ENCODE results near the gene CLSTN3. TPM values are rescaled to one million over a fixed set of nuclear protein-coding genes. Genes with fewer than 3 reads are reported as not detected.
"Not testable (repeated sequence)": the region's sequence is repeated elsewhere in the genome, so short reads cannot be mapped to it uniquely, and the experiment has no call there.

The CLSTN3 gene
- total RNA-seq, 1 donor from 2014 or later, result 50.8 TPM

- Mint-ChIP-seq H3K4me3 (no peak overlapping the region), H3K36me3 (ENCODE audit: low read depth) (peaks cover 6% of the 10 kb centered on the region), H3K4me1 (ENCODE audit: low read depth) (no peaks in the 10 kb centered on the region), H3K9me3 (peaks cover 7% of the 10 kb centered on the region), H3K27ac (no peak overlapping the region), H3K27me3 (ENCODE audit: insufficient read depth) (peaks cover 11% of the 10 kb centered on the region)
- DNase-seq (ENCODE audit: low spot score), result no peak
- intact Hi-C loops (cut with micrococcal nuclease), result no loop called here
Measured at GRCh38 chr12:7161327-7161726, 31.2 kb downstream of the CLSTN3 start.

- Mint-ChIP-seq H3K27me3 (ENCODE audit: insufficient read depth) (peaks cover 11% of the 10 kb centered on the region), H3K9me3 (peaks cover 12% of the 10 kb centered on the region), H3K4me3 (no peak overlapping the region), H3K36me3 (ENCODE audit: low read depth) (peaks cover 4% of the 10 kb centered on the region), H3K27ac (no peak overlapping the region), H3K4me1 (ENCODE audit: low read depth) (no peaks in the 10 kb centered on the region)
- no peak for DNase-seq (ENCODE audit: low spot score)
- intact Hi-C loops (cut with micrococcal nuclease), result no loop called here
Measured at GRCh38 chr12:7161811-7162210, 31.6 kb downstream of the CLSTN3 start.

GRCh38 chr12:7162691-7163114, 32.5 kb downstream of the CLSTN3 start:
- H3K36me3 Mint-ChIP-seq (ENCODE audit: low read depth), result peaks cover 4% of the 10 kb centered on the region
- no peak overlapping the region for H3K27ac Mint-ChIP-seq
- peaks cover 20% of the 10 kb centered on the region for H3K9me3 Mint-ChIP-seq
- intact Hi-C loops (cut with micrococcal nuclease), result no loop called here
- peaks cover 11% of the 10 kb centered on the region for H3K27me3 Mint-ChIP-seq (ENCODE audit: insufficient read depth)
- no peak for DNase-seq (ENCODE audit: low spot score)
- H3K4me3 Mint-ChIP-seq, result no peak overlapping the region
- no peaks in the 10 kb centered on the region for H3K4me1 Mint-ChIP-seq (ENCODE audit: low read depth)

- Mint-ChIP-seq H3K9me3 (peaks cover 51% of the 10 kb centered on the region), H3K4me1 (ENCODE audit: low read depth) (no peaks in the 10 kb centered on the region), H3K27me3 (ENCODE audit: insufficient read depth) (peaks cover 15% of the 10 kb centered on the region), H3K36me3 (ENCODE audit: low read depth) (peaks cover 3% of the 10 kb centered on the region), H3K27ac (no peak overlapping the region), H3K4me3 (no peak overlapping the region)
- intact Hi-C loops (cut with micrococcal nuclease), result no loop called here
- no peak for DNase-seq (ENCODE audit: low spot score)
Measured at GRCh38 chr12:7169951-7170350, 39.8 kb downstream of the CLSTN3 start.

GRCh38 chr12:7171854-7172253, 41.7 kb downstream of the CLSTN3 start:
- peaks cover 42% of the 10 kb centered on the region for H3K9me3 Mint-ChIP-seq
- no peak for DNase-seq (ENCODE audit: low spot score)
- H3K27me3 Mint-ChIP-seq (ENCODE audit: insufficient read depth), result peaks cover 26% of the 10 kb centered on the region
- no peak overlapping the region for H3K27ac Mint-ChIP-seq
- H3K4me1 Mint-ChIP-seq (ENCODE audit: low read depth), result no peaks in the 10 kb centered on the region
- intact Hi-C loops (cut with micrococcal nuclease), result no loop called here
- H3K4me3 Mint-ChIP-seq, result no peak overlapping the region
- peaks cover 3% of the 10 kb centered on the region for H3K36me3 Mint-ChIP-seq (ENCODE audit: low read depth)

GRCh38 chr12:7175493-7175892, 45.3 kb downstream of the CLSTN3 start:
- H3K4me1 Mint-ChIP-seq (ENCODE audit: low read depth), result no peaks in the 10 kb centered on the region
- H3K9me3 Mint-ChIP-seq, result peaks cover 9% of the 10 kb centered on the region
- peaks cover 38% of the 10 kb centered on the region for H3K27me3 Mint-ChIP-seq (ENCODE audit: insufficient read depth)
- intact Hi-C loops (cut with micrococcal nuclease), result no loop called here
- H3K4me3 Mint-ChIP-seq, result no peak overlapping the region
- H3K36me3 Mint-ChIP-seq (ENCODE audit: low read depth), result no peaks in the 10 kb centered on the region
- no peak overlapping the region for H3K27ac Mint-ChIP-seq
- DNase-seq (ENCODE audit: low spot score), result no peak

- Mint-ChIP-seq H3K27ac (no peak overlapping the region), H3K9me3 (peaks cover 7% of the 10 kb centered on the region), H3K27me3 (ENCODE audit: insufficient read depth) (peaks cover 38% of the 10 kb centered on the region), H3K4me1 (ENCODE audit: low read depth) (no peaks in the 10 kb centered on the region), H3K4me3 (no peak overlapping the region), H3K36me3 (ENCODE audit: low read depth) (no peaks in the 10 kb centered on the region)
- no peak for DNase-seq (ENCODE audit: low spot score)
- intact Hi-C loops (cut with micrococcal nuclease), result no loop called here
Measured at GRCh38 chr12:7176595-7176994, 46.4 kb downstream of the CLSTN3 start.

GRCh38 chr12:7178481-7178880, 48.3 kb downstream of the CLSTN3 start:
- Mint-ChIP-seq H3K9me3 (no peaks in the 10 kb centered on the region), H3K4me1 (ENCODE audit: low read depth) (no peaks in the 10 kb centered on the region), H3K27me3 (ENCODE audit: insufficient read depth) (peaks cover 34% of the 10 kb centered on the region), H3K27ac (no peak overlapping the region), H3K36me3 (ENCODE audit: low read depth) (no peaks in the 10 kb centered on the region), H3K4me3 (no peak overlapping the region)
- intact Hi-C loops (cut with micrococcal nuclease), result no loop called here
- DNase-seq (ENCODE audit: low spot score), result no peak

GRCh38 chr12:7180685-7181084, 50.5 kb downstream of the CLSTN3 start:
- Mint-ChIP-seq H3K36me3 (ENCODE audit: low read depth) (no peaks in the 10 kb centered on the region), H3K27me3 (ENCODE audit: insufficient read depth) (peaks cover 25% of the 10 kb centered on the region), H3K27ac (no peak overlapping the region), H3K4me1 (ENCODE audit: low read depth) (peaks cover under 1% of the 10 kb centered on the region), H3K4me3 (no peak overlapping the region), H3K9me3 (no peaks in the 10 kb centered on the region)
- intact Hi-C loops (cut with micrococcal nuclease), result no loop called here
- no peak for DNase-seq (ENCODE audit: low spot score)

- H3K36me3 Mint-ChIP-seq (ENCODE audit: low read depth); H3K9me3 Mint-ChIP-seq; DNase-seq (ENCODE audit: low spot score); H3K4me3 Mint-ChIP-seq; H3K27me3 Mint-ChIP-seq (ENCODE audit: insufficient read depth); H3K27ac Mint-ChIP-seq; intact Hi-C loops (cut with micrococcal nuclease): not testable (repeated sequence)
- peaks cover 27% of the 10 kb centered on the region for H3K4me1 Mint-ChIP-seq (ENCODE audit: low read depth)
Measured at GRCh38 chr12:7186058-7186457, 55.9 kb downstream of the CLSTN3 start.

- Mint-ChIP-seq H3K36me3 (ENCODE audit: low read depth) (peaks cover 16% of the 10 kb centered on the region), H3K27ac (peak overlapping the region; percentile 98), H3K9me3 (no peaks in the 10 kb centered on the region), H3K27me3 (ENCODE audit: insufficient read depth) (peaks cover 4% of the 10 kb centered on the region), H3K4me3 (peak overlapping the region; percentile 93), H3K4me1 (ENCODE audit: low read depth) (peaks cover 31% of the 10 kb centered on the region)
- intact Hi-C loops (cut with micrococcal nuclease), result loop anchor here (1.0 to 2.0 kb wide), 9 partner anchors 46 to 894 kb away; partner anchors contain the start of genes CLSTN3, EMG1, LPCAT3 and NECAP1
- DNase-seq (ENCODE audit: low spot score), result peak; percentile 49
Measured at GRCh38 chr12:7188562-7189397, 58.6 kb downstream of the CLSTN3 start.

- peak within 1 kb of the TSS; percentile 93 for H3K4me3 Mint-ChIP-seq
- peak within 1 kb of the TSS; percentile 98 for H3K27ac Mint-ChIP-seq
- H3K27me3 Mint-ChIP-seq (ENCODE audit: insufficient read depth), result no peaks in the 10 kb centered on the region
- intact Hi-C loops (cut with micrococcal nuclease), result loop anchor here (1.0 to 2.0 kb wide), 9 partner anchors 47 to 893 kb away; partner anchors contain the start of genes CLSTN3, EMG1, LPCAT3 and NECAP1
- H3K9me3 Mint-ChIP-seq, result no peaks in the 10 kb centered on the region
- H3K4me1 Mint-ChIP-seq (ENCODE audit: low read depth), result peaks cover 37% of the 10 kb centered on the region
- peak; percentile 82 for DNase-seq (ENCODE audit: low spot score)
- peaks cover 22% of the 10 kb centered on the region for H3K36me3 Mint-ChIP-seq (ENCODE audit: low read depth)
Measured at GRCh38 chr12:7189398-7190267, 59.5 kb downstream of the CLSTN3 start, which contains the start of gene PEX5. Gene PEX5 (plus strand): TSS chr12:7189686. CDS start chr12:7190378, 692 bp downstream.

Data from activated T-helper 1 cell treated with anti-CD3 and anti-CD28 coated beads, Interleukin-12 subunit alpha, Interleukin-12 subunit beta, Interleukin-2, Interleukin-4 antibody, amounts not matched to agents 30 ng/mL and 10 ng/mL and 1 ng/mL, durations not matched to agents 14 hours and 24 hours and 36 hours (primary cell).